ENCODE data around the gene CPED1.

The CPED1 gene

DNA sequence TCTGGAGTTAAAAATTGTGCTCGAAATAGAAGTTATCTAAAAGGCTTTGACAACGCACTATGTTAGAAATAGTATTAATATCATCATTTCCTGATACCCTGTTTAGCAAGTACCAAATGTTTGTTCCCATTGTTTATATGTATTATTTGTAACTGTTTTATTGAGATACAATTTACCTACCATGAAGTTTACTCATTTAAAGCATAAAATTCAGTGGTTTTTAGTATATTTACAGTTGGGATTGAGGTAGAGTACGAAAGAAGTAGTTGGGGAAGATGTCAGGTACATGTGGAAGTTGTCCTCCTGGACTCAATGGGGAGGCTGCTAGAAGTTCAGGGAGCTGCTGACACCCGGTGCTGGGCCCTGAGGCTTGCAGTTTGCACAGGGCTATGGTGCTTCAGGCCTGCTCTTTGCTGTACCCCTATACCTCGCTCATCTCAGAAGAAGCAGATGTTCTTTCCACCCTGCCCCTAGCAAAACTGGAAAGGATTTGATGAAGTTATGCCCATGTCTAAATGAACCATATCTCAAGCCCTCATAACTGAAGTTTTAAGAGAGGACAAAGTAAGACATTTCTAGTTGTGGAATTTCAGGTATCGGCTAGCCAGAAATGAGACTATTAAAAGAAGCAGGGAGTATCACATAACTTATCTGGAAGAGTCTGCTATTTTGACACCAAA, 315.1 kb downstream of the CPED1 start:
- no peak for DNase-seq (ENCODE audit: low read depth)
- no peak overlapping the region for H3K4me3 ChIP-seq (ENCODE audit: low read depth, low read length)
- TF ChIP-seq, protein P1, sequence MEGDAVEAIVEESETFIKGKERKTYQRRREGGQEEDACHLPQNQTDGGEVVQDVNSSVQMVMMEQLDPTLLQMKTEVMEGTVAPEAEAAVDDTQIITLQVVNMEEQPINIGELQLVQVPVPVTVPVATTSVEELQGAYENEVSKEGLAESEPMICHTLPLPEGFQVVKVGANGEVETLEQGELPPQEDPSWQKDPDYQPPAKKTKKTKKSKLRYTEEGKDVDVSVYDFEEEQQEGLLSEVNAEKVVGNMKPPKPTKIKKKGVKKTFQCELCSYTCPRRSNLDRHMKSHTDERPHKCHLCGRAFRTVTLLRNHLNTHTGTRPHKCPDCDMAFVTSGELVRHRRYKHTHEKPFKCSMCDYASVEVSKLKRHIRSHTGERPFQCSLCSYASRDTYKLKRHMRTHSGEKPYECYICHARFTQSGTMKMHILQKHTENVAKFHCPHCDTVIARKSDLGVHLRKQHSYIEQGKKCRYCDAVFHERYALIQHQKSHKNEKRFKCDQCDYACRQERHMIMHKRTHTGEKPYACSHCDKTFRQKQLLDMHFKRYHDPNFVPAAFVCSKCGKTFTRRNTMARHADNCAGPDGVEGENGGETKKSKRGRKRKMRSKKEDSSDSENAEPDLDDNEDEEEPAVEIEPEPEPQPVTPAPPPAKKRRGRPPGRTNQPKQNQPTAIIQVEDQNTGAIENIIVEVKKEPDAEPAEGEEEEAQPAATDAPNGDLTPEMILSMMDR (IDR thresholded peaks at IDR 0.05; ENCODE audit: insufficient read depth, low read depth, low read length, missing control alignments): no peak

DNA sequence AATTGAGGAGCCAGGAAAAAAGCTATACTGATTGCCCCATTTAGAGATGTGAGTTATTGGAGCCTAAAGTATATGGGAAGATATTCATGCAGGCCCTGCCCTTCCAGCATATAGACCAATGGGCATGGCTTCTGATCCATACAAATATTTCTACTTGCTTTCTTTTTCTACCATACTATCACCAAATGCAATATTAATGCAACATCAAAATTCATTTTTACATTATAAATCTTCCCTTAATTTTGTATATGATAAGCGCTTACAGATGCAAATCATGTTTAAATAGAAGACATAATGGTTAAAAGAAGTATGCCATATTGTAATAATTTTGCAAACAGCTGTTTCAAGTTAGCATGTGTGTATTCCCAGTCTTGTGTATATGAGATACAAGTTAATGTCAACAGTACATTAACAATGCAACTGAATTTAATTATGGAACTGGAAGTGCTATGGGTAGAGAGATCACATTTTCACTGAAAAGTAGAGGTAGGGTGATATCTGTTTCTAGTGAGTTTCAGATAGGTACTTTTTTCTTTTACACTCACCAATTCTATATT, 315.7 kb downstream of the CPED1 start:
- no peak for DNase-seq (ENCODE audit: low read depth)
- TF ChIP-seq, protein P1 (IDR thresholded peaks at IDR 0.05; ENCODE audit: insufficient read depth, low read depth, low read length, missing control alignments): no peak
- H3K4me3 ChIP-seq (ENCODE audit: low read depth, low read length): no peak overlapping the region

DNA sequence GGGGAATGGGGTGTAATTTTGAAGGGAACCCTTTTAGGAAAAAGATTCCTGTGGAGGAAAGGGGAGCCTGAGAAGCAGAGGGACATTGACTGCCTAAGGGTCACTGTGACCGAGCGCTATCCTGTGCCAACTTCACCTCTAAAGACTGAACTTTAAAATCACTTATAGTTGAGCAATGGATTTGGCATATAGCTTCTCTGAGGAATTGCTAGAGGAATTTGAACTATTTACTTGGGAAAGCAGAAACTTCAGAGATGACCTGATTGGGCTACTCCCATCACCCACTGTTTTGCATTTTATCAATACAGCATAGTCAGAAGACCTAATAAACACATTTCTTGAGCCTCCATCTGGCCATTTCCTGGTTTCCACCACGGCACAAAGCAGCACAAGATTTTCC, 316.6 kb downstream of the CPED1 start:
- no peak overlapping the region for H3K4me3 ChIP-seq (ENCODE audit: low read depth, low read length)
- no peak for DNase-seq (ENCODE audit: low read depth)
- TF ChIP-seq, protein P1 (IDR thresholded peaks at IDR 0.05; ENCODE audit: insufficient read depth, low read depth, low read length, missing control alignments): no peak

DNA sequence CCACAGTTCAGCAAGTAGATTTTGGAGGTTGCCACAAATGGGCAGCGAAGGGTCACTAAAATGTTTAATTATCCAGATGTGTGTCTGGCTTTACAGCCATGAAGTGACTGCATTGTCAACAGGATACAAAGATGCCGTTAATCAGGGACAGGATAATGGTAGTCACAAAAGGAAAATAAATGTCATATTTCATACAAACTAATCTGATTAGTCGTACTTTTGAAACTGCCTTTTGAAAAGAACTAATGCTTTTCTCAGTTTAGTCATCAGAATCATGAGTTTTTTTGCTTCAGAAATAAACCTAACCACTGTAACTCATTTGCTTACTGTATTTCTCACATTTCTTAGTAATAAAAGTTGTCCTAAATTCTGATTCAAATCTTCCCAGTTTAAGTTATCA, 318.1 kb downstream of the CPED1 start:
- DNase-seq (ENCODE audit: low read depth): no peak
- TF ChIP-seq, protein P1 (IDR thresholded peaks at IDR 0.05; ENCODE audit: insufficient read depth, low read depth, low read length, missing control alignments): no peak
- no peak overlapping the region for H3K4me3 ChIP-seq (ENCODE audit: low read depth, low read length)

DNA sequence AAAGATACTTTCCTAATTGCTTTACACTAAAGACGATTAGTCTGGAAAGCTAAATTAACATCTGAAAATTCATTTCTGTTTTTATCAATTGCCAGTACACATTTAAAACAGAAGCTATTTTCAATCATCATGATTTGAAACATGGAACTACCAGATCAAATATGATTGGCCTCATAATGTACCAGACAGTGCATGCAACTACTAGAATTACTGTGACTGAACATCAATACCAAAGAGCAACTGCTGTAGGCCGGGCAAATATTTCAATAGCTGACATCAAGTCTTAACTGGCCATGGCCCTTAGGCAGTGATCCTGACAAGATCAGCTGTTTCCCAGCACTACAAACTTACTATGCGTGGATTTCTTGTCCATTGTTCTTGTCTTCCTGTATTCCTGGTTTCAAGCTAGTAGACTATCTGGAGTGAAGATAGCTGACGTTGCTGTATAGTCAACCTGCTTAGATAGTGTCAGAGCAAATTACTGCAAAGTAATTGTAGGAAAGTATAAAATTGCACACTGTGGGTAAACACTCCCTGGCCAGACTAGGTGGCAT, 318.6 kb downstream of the CPED1 start:
- no peak overlapping the region for H3K4me3 ChIP-seq (ENCODE audit: low read depth, low read length)
- TF ChIP-seq, protein P1 (IDR thresholded peaks at IDR 0.05; ENCODE audit: insufficient read depth, low read depth, low read length, missing control alignments): no peak
- DNase-seq (ENCODE audit: low read depth): no peak

DNA sequence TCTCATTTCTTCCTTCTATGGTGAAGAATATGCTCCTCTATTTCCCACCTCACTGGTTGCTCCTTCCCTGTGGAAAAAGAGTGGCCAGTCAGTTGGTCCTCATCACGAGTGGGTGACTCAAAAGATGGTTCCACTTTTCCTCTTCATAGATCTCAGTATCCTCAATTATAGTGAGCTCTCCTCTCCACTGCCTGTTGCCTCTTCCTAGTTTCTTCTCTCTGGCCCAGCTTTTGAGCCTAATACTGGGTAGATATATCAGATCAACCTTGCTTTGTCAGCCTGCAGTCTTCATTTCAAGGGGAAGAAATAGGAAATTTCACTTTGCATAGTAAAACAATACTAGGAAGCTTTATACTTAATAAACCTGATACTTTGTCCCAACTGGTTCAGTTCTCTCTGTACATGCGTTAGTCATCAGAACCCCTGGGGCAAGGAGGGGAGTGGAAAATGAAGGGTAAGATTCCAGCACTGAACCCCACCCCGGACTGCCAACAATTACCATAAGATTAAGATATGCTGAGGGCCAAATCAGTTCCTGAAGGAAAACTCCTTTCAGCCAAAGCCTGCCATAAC, 324.8 kb downstream of the CPED1 start:
- TF ChIP-seq, protein P1 (IDR thresholded peaks at IDR 0.05; ENCODE audit: insufficient read depth, low read depth, low read length, missing control alignments): no peak
- no peak for DNase-seq (ENCODE audit: low read depth)
- no peak overlapping the region for H3K4me3 ChIP-seq (ENCODE audit: low read depth, low read length)
